ENCODE data around the gene SHANK3. TPM values are rescaled to one million over a fixed set of nuclear protein-coding genes. Genes with fewer than 3 reads are reported as not detected.

SHANK3 gene
- total RNA-seq, 1 donor from 2014 or later = 95.7 TPM

DNA sequence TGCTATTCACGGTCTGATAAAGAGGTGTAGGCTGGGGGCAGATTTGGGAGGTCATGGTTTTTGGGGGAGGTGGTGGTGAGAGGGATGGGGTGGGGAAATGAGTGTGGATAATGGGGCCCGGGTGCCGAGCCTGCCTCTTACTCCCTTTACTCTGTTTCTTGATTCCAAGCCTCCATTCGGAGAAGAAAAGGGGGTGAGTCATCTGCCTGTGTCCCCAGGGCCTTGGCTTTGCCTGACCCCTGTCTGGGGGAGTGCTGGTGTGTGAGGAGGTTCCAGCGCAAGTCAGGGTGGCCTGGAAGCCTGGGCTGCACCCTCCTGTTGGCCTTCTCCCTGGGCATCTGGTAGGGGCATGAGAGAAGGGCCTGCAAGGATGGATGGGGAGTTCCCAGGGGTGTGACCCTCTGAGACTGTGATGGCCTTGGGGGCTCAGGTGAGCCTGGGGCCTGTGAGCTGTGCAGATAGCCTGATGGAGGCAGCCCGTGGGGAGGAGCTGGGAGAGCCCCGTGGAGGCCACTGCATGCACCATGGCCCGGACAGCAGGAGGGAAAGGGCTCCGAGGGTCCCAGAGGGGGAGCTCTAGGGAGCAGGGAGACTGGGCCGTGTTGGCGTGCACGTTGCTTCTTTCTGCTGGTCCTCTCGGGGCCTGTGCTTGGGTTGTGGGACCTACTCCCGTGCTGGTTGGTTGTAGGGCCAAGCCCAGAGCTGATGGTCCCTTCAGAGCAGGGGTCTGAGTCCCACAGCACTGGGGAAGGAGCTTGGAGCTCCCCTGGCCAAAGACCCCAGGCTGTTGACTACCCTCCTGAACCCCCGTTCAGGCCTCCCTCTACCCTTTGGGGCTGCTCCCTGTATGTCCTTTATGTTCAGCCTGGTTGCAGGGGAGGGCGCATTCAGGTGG lies 39.1 kb downstream of the SHANK3 start:
- DNase-seq (ENCODE audit: low spot score) = no peak

DNA sequence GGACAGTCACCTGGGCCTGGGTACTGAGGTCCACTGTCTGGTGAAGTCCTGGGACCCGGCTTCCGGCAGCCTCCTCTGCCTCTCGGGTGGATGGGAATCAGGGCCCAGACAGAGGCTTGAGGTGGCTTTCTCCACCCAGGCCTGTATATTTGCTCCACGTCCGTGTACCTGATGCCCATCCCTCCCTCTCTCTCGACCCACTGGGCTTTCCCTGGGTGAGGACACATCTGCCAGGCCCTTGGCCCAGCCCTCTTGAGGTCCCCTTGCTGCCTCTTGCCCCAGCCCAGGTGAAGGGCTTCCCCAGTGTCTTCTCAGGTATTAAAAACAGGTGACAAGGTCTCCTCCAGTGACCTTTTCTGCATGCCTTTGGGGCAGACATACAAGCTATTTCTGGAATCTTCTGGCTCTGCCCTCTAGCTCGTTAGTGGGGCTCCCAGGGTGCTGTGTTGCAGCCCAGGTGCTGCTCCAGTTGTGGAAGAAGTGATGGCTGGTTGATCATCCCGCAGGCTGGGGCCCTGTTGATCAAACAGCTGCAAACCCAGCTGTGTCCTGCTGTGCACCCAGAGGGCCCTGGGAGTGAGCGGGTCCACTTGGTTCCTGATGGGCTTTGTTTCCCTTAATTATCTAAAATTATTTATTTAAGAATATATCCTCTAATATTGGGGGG lies 39.9 kb downstream of the SHANK3 start:
- DNase-seq (ENCODE audit: low spot score) = no peak

DNA sequence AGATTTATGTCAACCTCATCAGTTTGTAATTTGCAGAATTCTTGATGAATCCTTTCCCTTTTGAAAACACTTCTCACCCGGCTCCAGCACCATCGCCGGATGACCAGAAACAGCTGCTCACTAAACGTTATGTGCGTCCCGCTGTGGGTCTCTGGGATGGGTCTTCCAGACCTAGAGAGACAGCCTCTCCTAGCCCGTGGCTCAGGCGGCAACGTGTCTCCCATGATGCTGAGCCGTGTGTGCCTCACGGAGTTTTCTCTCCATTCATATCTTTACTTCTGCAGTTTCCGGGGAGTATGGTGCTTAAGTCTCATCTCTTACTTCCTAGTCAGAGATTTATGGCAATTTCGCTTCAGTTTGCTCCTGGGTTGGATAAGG lies 40.4 kb downstream of the SHANK3 start:
- no peak for DNase-seq (ENCODE audit: low spot score)

DNA sequence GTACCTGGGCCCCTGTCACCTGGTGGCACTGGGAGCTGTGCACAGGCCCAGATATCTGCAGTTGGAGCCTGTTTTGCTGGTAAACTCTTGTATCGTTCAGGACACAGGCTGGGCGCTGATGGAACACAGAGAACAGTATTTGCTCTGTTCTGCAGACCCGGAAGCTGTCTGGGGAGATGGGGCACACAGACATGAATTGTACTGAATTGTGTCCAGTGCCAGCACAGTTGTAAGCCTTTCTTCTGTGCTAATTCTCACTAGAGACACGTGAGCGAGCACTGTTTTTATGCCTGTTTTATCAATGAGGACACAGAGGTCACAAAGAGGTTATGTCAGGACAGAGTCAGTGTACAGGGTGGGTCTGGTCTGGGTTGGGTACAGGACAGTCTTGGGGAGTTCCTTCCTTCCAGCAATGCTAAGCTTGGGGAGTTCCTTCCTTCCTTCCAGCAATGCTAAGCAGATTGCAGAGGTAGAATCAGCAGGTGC lies 41.0 kb downstream of the SHANK3 start:
- DNase-seq (ENCODE audit: low spot score) = no peak

DNA sequence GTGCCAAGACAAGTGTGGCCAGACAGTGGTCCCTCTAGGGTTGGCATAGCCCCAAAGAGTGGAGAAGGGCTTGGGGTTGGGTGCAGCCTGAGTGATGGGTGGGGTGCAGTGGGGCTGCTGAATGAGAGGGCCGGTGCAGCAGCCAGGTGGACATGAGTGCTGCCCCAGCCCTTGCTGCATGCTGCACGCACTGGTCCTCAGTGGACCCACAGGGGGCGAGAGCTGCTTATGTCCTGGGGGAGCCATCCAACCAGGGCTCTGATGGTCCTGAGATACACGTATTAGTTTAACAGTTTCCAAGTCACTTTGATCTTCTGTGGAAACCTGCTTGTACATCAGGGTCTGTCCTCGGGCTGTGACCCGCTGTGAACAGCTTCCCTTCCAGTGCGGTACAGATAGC lies 41.5 kb downstream of the SHANK3 start:
- DNase-seq (ENCODE audit: low spot score) = no peak

DNA sequence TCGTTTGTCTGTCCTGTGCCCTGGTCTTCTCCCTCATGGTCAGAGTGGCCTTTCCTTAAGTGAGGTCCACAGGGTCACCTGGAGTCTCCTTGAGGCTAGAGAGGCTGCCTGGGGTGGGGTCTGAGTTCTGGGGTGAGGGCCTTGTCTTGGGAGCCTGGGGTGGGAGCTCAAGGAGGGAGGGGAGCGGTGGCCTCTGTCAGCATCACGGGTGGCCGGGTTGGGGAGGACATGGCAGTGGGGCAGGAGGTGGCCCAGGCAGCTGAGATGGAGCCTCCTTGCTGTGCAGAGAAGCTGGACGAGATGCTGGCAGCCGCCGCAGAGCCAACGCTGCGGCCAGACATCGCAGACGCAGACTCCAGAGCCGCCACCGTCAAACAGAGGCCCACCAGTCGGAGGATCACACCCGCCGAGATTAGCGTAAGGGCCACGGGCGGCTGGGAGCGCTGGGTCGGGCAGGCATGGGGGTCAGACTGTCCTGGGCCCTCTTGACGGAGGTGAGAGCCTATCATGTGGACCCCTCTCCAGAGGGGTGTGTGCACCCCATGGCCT lies 42.1 kb downstream of the SHANK3 start:
- no peak for DNase-seq (ENCODE audit: low spot score)

DNA sequence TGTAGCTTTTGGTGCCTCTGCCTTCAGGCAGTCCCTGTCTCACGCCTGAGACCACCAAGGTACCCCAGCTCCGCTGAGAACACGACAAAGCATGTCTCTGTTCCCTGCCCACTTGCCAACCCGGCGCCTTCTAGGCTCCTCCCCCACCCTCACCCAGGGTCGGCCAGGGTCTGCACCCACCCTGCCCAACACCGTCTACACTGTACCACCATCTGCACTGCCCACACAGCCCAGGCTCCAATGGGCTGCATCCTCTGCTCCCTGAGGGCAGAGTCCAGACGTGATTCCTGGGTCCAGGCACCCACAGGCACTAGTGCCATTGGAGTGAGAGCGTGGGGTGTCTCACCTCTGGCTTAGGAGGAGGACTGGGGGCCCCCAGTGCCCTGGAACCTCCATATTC lies 42.6 kb downstream of the SHANK3 start:
- DNase-seq (ENCODE audit: low spot score) = no peak

DNA sequence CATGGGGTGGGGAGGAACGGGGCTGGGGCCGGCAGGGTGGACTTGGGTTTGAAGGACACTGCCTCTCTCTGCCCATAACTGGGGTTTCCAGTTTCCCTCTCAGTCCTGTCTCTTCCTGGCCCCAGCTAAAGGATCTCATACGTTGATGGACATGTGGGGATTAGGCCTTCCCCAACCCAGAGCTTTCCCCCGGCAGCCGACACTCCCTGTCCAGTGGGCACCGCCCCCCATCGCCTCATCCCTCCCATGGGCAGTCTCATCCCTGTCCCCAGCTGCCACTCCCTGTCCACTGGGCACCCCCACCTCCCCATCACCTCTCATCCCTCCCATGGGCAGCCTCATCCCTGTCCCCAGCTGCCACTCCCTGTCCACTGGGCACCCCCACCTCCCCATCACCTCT lies 43.2 kb downstream of the SHANK3 start:
- DNase-seq (ENCODE audit: low spot score) = no peak

DNA sequence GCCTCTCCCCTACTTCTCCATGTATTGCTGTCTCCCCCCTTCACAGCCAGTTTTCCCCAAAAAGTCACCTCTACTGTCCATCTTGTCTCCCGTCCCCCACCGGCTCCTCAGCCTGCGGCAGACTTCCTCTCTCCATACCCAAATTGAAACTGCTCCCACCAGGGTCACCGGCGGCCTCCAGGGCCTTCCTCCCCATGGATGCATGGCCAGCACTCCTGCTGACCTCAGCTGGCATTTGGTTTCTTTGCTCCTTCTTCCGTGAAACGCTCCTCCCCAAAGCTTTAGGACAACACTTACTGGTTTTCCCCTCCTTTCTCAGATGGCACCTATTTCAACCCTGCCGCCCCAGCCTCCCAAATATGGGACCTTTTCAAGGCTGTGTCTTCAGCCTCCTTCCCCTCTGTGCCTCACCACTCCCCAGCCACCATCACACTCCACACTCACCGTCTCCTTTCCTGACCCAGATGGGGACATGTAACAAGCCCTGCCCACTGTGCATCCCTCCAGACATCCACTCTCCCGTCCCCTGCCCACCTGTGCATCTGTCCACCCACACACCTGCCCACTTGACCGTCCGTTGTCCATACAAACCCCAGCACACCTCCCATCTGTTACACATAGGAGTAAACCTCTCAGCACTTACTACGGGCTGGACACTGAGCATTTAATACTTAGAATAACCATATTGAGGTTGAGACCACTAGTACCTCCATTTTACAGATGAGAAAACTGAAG lies 43.8 kb downstream of the SHANK3 start:
- DNase-seq (ENCODE audit: low spot score) = no peak

DNA sequence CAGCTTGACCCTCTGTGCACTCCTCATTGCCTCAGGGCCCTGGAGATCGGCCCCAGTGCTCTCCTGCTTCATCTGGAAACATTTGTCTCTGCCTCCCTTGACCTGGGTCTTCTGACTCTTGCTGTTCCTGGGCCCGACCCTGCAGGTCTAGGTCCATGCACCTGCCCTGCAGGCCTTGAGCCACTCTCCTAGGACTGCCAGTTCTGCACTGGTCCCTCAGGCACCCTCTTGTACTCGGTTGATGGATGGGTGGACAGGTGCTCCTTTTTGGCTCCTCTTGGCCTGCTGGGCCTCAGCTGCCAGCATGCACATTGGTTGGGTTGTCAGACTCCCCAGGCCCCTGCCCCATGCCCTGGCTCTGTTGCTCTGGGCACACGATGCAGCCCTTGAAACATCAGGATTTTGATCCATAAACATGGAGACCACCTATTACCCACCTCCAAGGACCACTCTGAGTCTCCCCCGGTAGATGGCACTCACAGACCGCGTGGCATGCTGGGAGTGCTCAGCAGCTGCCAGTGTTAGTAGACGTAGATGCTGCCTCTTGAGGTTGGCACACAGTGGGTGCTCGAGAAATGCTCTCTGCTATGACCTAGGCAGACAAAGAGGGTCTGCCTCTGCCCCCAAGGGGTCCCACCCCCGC lies 45.2 kb downstream of the SHANK3 start:
- DNase-seq (ENCODE audit: low spot score) = no peak

DNA sequence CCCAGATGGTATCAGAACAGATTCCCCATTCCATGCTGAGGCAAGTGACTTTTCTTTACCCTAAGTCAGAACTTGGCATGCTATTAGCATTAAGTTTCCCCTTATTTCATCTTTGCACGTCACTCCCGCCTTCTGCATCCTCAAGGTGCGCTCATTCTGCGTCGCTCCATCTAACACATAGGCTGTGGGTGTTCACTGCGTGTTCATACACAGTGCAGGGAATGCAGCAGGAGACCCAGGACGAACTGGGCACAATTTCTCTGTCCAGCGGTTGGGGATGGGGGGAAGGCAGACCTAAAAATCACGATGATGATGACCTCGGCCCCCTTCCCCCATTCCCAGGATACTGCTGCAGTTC lies 45.7 kb downstream of the SHANK3 start:
- no peak for DNase-seq (ENCODE audit: low spot score)

DNA sequence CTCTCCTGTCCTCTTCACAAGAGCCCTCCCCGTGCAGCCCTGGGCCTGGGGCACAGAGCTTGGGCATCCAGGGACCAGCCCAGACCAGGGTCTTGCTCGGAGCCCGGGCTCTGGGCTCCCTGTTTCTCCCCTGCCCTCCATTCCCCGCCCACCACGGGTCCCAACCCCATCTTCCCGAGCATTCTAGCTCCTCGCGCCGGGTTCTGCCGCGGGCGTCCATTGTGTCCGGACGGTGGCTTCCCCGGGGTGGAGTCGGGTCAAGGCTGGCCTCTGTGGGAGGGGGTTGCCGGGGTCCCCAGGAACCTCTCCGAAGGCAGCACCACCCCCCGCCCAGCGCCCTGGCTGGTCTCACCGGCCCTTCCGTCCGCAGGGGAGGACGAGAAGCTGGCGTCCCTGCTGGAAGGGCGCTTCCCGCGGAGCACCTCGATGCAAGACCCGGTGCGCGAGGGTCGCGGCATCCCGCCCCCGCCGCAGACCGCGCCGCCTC lies 47.2 kb downstream of the SHANK3 start:
- no peak for DNase-seq (ENCODE audit: low spot score)

DNA sequence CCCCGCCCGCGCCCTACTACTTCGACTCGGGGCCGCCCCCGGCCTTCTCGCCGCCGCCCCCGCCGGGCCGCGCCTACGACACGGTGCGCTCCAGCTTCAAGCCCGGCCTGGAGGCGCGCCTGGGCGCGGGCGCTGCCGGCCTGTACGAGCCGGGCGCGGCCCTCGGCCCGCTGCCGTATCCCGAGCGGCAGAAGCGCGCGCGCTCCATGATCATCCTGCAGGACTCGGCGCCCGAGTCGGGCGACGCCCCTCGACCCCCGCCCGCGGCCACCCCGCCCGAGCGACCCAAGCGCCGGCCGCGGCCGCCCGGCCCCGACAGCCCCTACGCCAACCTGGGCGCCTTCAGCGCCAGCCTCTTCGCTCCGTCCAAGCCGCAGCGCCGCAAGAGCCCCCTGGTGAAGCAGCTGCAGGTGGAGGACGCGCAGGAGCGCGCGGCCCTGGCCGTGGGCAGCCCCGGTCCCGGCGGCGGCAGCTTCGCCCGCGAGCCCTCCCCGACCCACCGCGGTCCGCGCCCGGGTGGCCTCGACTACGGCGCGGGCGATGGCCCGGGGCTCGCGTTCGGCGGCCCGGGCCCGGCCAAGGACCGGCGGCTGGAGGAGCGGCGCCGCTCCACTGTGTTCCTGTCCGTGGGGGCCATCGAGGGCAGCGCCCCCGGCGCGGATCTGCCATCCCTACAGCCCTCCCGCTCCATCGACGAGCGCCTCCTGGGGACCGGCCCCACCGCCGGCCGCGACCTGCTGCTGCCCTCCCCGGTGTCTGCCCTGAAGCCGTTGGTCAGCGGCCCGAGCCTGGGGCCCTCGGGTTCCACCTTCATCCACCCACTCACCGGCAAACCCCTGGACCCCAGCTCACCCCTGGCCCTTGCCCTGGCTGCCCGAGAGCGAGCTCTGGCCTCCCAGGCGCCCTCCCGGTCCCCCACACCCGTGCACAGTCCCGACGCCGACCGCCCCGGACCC lies 48.0 kb downstream of the SHANK3 start:
- no peak for DNase-seq (ENCODE audit: low spot score)

DNA sequence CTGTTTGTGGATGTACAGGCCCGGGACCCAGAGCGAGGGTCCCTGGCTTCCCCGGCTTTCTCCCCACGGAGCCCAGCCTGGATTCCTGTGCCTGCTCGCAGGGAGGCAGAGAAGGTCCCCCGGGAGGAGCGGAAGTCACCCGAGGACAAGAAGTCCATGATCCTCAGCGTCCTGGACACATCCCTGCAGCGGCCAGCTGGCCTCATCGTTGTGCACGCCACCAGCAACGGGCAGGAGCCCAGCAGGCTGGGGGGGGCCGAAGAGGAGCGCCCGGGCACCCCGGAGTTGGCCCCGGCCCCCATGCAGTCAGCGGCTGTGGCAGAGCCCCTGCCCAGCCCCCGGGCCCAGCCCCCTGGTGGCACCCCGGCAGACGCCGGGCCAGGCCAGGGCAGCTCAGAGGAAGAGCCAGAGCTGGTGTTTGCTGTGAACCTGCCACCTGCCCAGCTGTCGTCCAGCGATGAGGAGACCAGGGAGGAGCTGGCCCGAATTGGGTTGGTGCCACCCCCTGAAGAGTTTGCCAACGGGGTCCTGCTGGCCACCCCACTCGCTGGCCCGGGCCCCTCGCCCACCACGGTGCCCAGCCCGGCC lies 48.7 kb downstream of the SHANK3 start:
- DNase-seq (ENCODE audit: low spot score) = no peak

DNA sequence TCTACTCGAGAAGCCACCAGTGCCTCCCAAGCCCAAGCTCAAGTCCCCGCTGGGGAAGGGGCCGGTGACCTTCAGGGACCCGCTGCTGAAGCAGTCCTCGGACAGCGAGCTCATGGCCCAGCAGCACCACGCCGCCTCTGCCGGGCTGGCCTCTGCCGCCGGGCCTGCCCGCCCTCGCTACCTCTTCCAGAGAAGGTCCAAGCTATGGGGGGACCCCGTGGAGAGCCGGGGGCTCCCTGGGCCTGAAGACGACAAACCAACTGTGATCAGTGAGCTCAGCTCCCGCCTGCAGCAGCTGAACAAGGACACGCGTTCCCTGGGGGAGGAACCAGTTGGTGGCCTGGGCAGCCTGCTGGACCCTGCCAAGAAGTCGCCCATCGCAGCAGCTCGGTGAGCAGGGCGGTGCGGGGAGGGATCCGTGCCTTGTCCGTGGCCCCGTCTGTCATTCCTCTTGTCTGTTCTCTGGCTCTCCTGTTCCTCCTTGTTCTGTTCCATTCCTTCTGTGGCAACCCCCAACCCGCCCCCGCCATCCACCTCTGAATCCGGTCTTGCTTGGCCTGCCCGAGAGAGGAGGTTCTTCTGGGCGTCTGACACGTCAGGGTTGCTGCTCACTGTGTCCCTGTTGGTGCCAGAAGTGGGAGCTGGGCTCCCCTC lies 49.6 kb downstream of the SHANK3 start:
- no peak for DNase-seq (ENCODE audit: low spot score)

Measured in mesenteric fat pad (tissue), 1 donor.